GM12865 (cell line): ENCODE results near the gene CHAF1B.

ENCODE experiments used
- DNase-seq: peaks from one replicate; pipeline ENCODE4 v3.0.0; 2010; ENCODE audit warnings: low read depth
- H3K4me3 ChIP-seq: 2 replicates; pipeline ENCODE4 v1.5.1; 2011; ENCODE audit warnings: mild to moderate bottlenecking, low read depth, low read length, control low read depth
- TF ChIP-seq, protein P1 (sequence below): IDR thresholded peaks from 2 replicates; pipeline ENCODE4 v1.5.1; 2011; ENCODE audit warnings: low read length, control low read depth, low read depth, inconsistent platforms; ENCODE audit not compliant: insufficient read depth; ENCODE audit errors: missing control alignments

The CHAF1B gene

DNA sequence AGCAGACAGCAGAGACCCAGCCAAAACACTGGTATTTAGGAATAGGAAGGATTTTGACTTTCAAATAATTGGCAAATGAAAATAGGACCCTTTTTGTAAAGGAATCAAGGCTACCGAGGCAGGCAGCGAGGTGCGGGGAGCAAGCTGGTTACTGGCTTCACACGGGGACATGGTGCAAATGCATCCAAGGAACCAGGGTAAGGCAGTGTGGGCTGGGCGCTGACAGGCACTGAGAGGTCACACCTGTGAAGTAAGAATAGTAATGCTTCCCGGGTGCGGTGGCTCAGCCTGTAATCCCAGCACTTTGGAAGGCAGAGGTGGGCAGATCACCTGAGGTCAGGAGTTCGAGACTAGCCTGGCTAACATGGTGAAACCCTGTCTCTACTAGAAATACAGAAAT is 15.5 kb downstream of the CHAF1B start:
- H3K4me3 ChIP-seq: no peak overlapping the region
- TF ChIP-seq, protein P1, sequence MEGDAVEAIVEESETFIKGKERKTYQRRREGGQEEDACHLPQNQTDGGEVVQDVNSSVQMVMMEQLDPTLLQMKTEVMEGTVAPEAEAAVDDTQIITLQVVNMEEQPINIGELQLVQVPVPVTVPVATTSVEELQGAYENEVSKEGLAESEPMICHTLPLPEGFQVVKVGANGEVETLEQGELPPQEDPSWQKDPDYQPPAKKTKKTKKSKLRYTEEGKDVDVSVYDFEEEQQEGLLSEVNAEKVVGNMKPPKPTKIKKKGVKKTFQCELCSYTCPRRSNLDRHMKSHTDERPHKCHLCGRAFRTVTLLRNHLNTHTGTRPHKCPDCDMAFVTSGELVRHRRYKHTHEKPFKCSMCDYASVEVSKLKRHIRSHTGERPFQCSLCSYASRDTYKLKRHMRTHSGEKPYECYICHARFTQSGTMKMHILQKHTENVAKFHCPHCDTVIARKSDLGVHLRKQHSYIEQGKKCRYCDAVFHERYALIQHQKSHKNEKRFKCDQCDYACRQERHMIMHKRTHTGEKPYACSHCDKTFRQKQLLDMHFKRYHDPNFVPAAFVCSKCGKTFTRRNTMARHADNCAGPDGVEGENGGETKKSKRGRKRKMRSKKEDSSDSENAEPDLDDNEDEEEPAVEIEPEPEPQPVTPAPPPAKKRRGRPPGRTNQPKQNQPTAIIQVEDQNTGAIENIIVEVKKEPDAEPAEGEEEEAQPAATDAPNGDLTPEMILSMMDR: no peak

DNA sequence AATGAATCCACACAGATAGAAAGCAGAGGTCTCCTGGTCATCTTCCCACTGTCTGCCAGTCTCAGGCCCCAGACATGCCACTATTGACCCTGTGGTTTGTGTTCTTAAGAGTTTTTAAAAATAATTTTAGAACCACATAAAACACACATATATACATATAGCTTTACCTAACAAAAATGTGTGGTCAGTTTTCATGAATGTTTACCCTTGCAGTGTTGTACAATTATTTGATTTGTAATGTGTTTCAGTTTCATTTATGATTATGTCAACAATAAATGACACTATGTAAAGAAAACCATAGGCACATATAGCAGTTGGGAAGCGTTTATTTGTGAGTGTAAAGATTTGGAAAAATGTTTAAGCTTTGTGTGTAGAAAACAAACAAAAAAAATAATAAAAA is 17.1 kb downstream of the CHAF1B start:
- TF ChIP-seq, protein P1: no peak
- no peak overlapping the region for H3K4me3 ChIP-seq
- no peak for DNase-seq

More for the DNA sequence above, 15.5 kb downstream of the CHAF1B start:
- no peak for DNase-seq

DNA sequence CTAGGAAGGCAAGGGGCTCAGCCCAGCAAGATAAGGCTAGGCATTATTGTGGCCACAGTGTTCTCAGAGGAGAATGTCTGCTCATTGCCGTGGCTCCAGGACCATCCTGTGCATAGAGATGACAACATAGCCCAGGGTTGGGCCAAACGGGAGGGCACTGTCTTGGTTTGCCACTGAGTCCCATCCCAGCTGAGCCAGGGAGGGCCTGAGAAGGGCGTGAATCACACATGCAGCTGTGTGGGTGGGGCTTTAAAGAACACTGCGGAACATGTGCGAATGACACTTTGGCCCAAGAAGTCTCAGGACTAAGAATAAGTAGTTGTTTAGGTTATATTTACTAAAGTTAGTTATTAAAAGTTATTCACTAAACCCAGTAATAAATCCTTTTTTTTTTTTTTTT is 18.5 kb downstream of the CHAF1B start:
- TF ChIP-seq, protein P1: no peak
- H3K4me3 ChIP-seq: no peak overlapping the region
- no peak for DNase-seq

DNA sequence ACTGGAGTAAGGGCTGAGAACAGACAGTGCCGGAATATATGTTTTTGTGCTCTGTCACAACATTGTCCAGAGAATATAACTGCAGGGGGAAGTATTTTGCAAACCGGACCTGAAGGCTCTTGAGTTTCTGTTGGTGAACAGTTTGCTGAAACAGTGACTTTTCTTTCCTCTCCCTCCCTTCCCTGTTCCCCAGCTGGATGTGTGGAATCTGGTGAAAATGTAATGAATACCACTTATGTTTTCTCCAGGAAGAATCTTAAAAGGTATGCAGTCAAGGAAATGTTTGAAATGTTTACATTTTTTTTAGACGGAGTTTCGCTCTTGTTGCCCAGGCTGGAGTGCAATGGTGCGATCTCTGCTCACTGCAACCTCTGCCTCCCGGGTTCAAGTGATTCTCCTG is 23.4 kb downstream of the CHAF1B start:
- H3K4me3 ChIP-seq: no peak overlapping the region
- TF ChIP-seq, protein P1: no peak
- DNase-seq: no peak

DNA sequence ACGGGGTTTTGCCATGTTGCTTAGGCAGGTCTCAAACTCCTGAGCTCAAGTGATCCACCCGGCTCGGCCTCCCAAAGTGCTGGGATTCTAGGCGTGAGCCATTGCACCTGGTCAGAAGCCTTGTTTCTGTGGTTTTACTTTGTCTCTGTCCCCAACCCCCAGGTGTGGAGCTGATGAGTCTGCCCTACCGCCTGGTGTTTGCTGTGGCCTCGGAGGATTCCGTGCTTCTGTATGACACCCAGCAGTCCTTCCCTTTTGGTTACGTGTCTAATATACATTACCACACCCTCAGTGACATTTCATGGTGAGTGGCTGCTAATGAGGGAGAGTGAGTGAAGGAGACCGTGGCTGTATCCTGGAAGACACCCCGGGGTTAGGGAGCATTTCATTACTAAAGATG is 26.1 kb downstream of the CHAF1B start:
- H3K4me3 ChIP-seq: no peak overlapping the region
- TF ChIP-seq, protein P1: no peak
- no peak for DNase-seq

DNA sequence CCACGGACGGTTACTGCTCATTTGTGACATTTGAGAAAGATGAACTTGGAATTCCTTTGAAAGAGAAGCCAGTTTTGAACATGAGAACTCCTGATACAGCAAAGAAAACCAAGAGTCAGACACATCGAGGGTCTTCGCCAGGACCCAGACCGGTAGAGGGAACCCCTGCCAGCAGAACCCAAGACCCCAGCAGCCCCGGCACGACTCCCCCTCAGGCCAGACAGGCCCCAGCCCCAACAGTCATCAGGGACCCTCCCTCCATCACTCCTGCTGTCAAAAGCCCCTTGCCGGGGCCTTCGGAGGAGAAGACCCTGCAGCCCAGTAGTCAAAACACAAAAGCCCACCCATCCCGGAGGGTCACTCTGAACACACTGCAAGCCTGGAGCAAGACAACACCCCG is 27.7 kb downstream of the CHAF1B start:
- DNase-seq: no peak
- TF ChIP-seq, protein P1: no peak

DNA sequence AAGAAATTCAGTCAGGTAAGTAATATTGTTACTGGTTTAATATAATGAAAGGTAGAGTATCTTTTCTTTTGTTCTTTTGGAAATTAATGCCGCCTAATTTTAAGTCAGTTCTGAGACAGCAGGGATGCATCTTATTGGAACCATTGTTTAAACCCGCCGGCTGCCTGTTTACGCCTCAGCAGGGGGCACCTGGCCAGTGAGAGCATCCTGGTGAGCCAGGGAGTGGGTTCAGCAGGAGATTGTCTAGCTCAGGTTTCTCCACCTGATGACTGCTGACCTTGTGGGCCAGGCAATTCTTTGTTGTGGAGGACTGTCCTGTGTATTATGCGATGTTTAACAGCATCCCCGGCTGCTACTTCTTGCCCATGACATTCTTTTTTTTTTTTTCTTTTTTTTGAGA is 30.2 kb downstream of the CHAF1B start:
- DNase-seq: no peak
- TF ChIP-seq, protein P1: no peak
- no peak overlapping the region for H3K4me3 ChIP-seq

More for the DNA sequence above, 27.7 kb downstream of the CHAF1B start:
- no peak overlapping the region for H3K4me3 ChIP-seq
